Stimulated activated CD4-positive, alpha-beta T cell treated with anti-CD3 and anti-CD28 coated beads, Interleukin-15, amount 100 ng/mL, for 24 hours (primary cell): ENCODE results near the gene RNU6-9.
"Not testable (repeated sequence)": the region's sequence is repeated elsewhere in the genome, so short reads cannot be mapped to it uniquely, and the experiment has no call there.

Experiments
- DNase-seq: peaks from one replicate; pipeline ENCODE4 v3.0.0-alpha.2; 2020

Gene RNU6-9

DNA sequence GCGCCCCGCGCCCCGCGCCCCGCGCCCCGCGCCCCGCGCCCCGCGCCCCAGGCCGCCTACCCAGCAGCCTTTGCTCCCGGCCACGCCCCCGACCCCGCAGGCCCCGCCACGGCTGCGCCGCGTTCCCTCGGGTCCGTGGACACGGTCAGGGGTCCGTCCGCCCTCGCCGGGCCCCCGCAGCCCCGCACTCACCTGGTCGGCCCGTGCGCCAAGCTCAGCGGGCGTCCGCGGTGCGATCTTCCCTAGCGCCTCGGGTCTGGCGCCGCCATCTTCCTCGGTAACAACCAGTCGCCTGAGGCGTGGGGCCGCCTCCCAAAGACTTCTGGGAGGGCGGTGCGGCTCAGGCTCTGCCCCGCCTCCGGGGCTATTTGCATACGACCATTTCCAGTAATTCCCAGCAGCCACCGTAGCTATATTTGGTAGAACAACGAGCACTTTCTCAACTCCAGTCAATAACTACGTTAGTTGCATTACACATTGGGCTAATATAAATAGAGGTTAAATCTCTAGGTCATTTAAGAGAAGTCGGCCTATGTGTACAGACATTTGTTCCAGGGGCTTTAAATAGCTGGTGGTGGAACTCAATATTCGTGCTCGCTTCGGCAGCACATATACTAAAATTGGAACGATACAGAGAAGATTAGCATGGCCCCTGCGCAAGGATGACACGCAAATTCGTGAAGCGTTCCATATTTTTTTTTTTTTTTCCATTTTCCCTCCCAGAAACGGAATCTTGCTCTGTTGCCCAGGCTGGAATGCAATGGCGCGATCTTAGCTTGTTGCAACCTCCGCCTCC lies at the start of gene RNU6-9, which contains the start of gene MED16:
Gene RNU6-9 (plus strand): TSS at position 591 of the 796 bp plus-strand sequence.
Gene MED16 (minus strand): TSS at position 294 of the 796 bp plus-strand sequence. CDS start 2,056 bp downstream, outside the sequence.
- peak; percentile 92 for DNase-seq

- DNase-seq = no peak
Observed at GRCh38 chr19:843836-844545, 49.3 kb upstream of the RNU6-9 start.

DNA sequence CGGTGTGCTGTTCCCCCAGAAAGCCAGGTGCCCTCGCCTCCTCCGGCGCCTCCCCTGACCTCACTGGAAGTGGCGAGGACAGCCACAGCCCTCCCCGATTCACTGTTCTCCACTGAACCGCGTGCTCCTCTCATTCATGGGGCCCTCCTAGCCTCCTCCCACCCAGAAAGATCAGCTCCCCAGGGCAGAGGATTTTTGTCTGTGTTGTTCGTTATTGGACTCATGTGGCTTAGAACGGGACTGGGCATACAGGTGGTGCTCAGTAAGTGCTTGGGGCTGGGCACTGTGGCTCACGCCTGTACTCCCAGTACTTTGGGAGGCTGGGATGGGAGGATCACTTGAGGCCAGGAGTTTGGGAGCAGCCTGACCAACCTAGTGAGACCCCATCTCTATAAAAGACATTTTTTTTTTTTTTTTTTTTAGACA lies 48.7 kb upstream of the RNU6-9 start:
- DNase-seq = no peak

DNA sequence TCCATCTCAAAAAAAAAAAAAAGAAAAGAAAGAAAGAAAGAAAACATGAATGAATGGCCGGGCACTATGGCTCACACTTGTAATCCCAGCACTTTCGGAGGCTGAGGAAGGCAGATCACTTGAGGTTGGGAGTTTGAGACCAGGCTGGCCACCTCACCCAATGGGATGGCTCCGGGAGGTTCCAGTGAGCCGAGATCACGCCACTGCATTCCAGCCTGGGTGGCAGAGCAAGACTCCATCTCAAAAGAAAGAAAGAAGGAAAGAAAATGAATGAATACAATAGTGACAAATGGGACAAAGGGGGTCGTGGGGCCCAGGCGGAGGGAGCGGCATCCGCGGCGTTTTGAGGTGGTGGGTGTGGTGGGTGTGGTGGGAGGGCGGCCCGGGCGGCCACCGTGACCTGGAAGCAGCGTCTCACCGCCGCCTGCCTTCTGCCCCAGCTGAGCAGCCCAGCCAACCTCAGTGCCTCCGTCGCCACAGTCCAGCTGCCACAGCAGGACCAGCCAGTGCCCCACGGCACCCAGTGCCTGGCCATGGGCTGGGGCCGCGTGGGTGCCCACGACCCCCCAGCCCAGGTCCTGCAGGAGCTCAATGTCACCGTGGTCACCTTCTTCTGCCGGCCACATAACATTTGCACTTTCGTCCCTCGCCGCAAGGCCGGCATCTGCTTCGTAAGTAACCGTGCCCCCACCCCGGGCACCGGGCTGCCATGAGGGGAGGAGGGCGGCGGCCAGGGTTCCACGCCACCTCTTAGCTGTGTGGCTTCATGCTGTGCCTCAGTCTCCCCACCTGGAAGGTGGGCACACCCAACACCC lies 47.4 kb upstream of the RNU6-9 start:
- DNase-seq = no peak

DNA sequence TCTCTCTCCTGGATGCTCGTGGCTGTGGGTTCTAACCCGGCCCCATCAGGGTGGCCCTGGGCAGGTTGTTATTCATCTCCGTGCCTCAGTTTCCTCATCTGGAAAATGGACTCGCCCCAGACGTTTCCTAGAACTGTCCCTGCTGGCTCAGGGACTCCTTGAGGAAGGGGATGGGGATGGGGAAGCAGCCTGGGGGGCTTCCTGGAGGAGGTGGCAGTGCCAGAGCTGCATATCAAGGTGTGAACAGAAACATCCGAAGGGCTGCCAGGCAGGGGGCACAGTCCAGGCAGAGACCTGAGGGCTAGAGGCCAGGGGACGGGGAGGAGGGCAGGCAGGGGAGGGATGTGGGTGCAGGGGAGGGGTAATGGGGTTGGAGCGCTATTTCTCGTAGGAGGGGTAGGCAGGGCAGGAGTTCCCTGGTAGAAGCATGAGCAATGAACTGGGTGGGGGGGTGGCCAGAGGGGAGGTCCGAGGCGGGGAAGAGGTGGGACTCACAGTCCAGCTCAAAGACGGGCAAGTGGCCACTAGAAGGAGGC lies 44.8 kb upstream of the RNU6-9 start:
- no peak for DNase-seq

DNA sequence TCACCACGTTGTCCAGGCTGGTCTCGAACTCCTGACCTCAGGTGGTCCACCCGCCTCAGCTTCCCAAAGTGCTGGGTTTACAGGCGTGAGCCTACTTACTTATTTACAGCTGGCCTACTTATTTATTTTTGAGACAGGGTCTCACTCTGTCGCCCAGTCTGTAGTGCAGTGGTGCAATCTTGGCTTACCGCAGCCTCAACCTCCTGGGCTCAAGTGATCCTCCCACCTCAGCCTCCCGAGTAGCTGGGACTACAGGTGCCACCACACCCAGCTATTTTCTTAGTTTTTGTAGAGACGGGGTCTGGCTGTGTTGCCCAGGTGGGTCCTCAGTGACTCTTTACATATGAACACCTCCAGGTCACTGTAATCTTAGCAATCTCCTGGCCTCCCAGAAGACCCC lies 44.1 kb upstream of the RNU6-9 start:
- not testable (repeated sequence) for DNase-seq

- no peak for DNase-seq
Observed at GRCh38 chr19:850221-850978, 42.9 kb upstream of the RNU6-9 start.

DNA sequence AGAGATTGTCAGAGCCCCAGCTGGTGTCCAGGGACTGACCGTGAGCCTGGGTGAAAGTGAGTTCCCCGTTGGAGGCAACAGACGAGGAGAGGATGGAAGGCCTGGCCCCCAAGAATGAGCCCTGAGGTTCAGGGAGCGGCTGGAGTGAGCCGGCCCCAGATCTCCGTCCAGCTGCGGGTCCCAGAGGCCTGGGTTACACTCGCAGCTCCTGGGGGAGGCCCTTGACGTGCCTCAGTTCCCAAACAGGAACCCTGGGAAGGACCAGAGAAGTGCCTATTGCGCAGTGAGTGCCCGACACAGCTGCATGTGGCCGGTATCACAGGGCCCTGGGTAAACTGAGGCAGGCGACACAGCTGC lies 42.3 kb upstream of the RNU6-9 start:
- no peak for DNase-seq

GRCh38 chr19:852136-853013 lies 40.9 kb upstream of the RNU6-9 start, which contains the start of gene ELANE:
ELANE (plus strand) TSS chr19:852303; CDS start chr19:852329, 26 bp downstream.
- DNase-seq = no peak

DNA sequence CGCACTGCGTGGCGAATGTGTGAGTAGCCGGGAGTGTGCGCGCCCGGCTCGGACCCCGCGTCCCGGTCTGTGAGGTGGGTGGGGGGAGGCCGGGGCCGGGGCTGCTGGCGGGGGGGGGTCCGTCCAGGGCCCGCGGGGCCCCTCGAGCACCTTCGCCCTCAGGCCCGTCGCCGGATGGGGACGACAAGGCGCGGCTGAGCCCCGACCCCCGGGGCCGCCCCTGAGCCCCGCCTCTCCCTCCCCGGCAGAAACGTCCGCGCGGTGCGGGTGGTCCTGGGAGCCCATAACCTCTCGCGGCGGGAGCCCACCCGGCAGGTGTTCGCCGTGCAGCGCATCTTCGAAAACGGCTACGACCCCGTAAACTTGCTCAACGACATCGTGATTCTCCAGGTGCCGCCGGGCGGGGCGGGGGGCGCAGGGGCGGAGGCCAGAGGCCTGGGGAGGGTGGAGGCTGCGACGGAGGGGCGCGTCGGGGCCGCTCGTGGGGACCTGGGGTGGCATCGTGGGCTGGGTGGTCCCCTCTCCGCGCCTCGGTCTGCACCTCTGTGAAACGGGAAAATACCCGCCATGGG lies 40.2 kb upstream of the RNU6-9 start:
- DNase-seq = no peak

DNA sequence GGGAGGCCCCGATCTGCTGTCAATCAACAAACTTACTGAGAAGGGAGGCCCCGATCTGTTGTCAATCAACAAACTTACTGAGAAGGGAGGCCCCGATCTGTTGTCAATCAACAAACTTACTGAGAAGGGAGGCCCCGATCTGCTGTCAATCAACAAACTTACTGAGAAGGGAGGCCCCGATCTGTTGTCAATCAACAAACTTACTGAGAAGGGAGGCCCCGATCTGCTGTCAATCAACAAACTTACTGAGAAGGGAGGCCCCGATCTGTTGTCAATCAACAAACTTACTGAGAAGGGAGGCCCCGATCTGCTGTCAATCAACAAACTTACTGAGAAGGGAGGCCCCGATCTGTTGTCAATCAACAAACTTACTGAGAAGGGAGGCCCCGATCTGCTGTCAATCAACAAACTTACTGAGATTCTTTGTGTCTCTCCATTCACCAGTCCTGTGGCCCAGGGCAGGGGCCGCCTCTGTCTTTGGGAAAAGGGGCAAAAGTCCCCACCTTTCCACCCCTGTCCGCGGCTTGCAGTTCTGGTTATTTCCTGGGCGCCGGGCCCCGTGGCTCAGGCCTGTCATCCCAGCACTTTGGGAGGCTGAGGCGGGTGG lies 39.6 kb upstream of the RNU6-9 start:
- DNase-seq = not testable (repeated sequence)

DNA sequence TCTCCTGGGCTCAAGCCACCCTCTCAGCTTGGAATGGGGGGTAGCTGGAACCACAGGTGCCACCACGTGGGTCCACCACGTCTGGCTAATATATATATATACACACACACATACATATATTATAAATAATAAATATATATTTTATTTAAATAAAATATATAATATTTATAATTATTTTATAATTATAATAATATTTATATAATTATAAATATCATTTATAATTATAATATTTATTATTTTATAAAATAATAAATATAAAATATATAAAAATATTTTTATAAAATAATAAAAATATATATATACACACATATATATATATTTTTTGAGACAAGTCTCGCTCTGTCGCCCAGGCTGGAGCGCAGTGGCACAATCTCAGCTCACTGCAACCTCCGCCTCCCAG lies 38.7 kb upstream of the RNU6-9 start:
- no peak for DNase-seq

DNA sequence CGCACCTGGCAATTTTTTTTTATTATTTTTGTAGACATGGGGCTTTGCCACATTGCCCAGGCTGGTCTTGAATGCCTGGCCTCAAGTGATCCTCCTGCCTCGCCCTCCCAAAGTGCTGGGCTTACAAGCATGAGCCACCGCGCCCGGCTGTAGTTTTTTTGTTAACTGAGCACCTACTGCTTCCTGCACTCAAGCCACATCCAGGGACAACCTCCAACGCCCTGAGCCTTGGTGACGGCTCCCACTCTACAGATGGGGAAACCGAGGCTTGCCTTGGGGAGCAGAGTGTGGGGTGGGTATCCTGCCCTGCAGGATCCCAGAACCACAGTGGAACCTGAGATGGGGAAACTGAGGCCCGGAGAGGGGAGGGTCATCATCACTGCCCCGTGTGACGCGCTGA lies 38.1 kb upstream of the RNU6-9 start:
- DNase-seq = no peak

DNA sequence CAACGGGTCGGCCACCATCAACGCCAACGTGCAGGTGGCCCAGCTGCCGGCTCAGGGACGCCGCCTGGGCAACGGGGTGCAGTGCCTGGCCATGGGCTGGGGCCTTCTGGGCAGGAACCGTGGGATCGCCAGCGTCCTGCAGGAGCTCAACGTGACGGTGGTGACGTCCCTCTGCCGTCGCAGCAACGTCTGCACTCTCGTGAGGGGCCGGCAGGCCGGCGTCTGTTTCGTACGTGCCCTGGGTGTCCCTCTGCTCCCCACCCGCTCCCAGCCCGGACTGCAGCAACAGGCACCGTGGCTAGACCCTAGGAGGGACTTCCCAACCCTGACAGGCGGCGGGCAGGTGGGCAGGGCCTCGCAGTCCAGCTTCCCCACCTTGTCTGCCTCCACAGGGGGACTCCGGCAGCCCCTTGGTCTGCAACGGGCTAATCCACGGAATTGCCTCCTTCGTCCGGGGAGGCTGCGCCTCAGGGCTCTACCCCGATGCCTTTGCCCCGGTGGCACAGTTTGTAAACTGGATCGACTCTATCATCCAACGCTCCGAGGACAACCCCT lies 37.6 kb upstream of the RNU6-9 start:
- DNase-seq = no peak

- no peak for DNase-seq
Observed at GRCh38 chr19:858284-858683, 35.0 kb upstream of the RNU6-9 start.

DNA sequence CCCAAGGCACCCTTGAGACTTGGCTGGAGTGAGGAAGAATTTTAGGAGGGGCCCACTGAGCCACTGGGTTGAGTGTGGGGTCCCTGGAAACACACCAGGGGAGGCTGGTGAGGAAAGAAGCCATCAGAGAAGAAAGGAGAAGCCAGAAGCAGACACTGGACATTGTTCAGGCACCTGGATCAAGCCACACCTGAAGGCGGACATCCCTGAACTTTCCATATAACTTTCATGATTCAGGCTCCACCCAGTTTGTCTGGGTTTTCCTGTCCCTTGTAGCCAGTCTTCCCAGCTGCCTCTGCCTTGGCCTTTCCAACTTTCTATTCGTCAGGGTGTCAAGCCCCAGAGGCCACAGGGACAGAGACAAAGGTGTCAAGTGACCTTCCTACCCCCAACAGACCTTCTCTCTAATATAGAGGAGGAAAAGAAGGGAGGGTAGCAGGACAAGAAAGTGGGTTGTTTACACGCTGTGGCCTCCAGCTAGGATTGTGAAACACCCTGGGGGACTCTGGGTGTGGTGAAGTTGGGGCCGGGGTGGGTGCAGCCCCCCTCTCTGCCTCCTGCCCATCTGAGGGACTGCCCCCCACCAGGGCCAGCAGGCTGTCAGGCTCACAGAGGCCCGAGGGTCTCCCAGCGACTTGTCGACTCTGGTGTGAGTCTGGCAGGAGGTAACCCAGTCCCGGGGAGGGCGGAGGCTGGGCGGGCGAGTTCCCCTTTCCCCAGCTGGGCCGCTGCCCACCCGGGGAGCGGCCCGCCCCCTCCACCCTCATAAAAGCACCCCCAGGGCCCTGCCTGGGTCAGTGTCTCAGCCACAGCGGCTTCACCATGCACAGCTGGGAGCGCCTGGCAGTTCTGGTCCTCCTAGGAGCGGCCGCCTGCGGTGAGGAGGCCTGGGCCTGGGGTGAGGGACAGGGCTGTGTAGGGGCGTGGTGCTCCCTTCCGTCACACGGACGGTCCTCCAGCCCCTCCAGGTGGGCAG lies 34.1 kb upstream of the RNU6-9 start, which contains the start of gene CFD:
Gene CFD (plus strand): TSS at position 797 of the 976 bp plus-strand sequence. CDS start 26 bp downstream, at position 823.
- DNase-seq = no peak

DNA sequence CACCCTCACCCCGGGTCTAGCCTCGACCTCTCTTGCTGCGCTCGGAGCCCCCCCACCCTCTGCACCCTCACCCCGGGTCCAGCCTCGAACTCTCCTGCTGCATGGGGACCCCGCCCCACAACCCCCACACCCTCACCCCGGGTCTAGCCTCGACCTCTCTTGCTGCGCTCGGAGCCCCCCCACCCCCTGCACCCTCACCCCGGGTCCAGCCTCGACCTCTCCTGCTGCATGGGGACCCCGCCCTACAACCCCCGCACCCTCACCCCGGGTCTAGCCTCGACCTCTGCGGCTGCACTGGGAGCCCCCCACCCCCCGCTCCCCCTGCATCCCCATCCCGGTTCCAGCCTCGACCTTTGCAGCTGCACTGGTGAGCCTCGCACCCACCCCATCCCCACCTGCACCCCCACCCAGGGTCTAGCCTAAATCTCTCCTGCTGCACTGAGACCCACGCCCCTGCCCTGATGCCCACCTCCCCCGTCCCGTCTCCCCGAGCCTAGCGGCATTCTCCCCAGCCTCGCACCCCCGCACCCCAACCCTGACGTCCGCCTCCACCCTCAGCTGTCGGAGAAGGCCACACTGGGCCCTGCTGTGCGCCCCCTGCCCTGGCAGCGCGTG lies 32.0 kb upstream of the RNU6-9 start:
- no peak for DNase-seq
